ENCODE measurements around the gene NT5DC4.
A peak's percentile ranks its signal among the peaks of the same experiment; 100 is the strongest.

DNA sequence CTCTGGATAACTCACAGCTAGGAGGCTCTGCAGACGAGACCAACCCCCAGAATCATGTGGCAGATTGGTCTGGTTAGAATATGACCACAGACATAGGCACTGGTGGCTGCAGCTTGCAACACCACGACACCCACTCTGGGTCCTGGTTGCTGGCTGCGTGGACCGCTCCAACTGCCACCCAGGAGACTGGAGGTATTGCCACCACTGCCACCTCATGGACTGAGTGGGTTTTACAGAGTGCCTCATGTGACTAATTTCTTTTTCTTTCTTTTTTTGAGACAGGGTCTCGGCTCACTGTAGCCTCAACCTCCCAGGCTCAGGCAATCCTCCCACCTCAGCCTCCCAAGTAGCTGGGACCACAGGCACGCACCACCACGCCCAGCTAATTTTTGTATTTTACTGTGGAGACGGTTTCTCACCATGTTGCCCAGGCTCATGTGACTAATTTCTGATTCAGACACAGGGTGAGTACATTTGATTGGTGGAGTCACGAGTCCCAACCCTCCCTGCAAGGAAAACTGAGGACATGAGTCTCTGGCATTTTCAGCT lies 29.9 kb upstream of the NT5DC4 start:
- no peak for TF ChIP-seq EP300 (IDR thresholded peaks at IDR 0.05; ENCODE audit: borderline replicate concordance in 1 of 2, low read depth in 1 of 2, low read length in 1 of 2)
- TF ChIP-seq, protein P1, sequence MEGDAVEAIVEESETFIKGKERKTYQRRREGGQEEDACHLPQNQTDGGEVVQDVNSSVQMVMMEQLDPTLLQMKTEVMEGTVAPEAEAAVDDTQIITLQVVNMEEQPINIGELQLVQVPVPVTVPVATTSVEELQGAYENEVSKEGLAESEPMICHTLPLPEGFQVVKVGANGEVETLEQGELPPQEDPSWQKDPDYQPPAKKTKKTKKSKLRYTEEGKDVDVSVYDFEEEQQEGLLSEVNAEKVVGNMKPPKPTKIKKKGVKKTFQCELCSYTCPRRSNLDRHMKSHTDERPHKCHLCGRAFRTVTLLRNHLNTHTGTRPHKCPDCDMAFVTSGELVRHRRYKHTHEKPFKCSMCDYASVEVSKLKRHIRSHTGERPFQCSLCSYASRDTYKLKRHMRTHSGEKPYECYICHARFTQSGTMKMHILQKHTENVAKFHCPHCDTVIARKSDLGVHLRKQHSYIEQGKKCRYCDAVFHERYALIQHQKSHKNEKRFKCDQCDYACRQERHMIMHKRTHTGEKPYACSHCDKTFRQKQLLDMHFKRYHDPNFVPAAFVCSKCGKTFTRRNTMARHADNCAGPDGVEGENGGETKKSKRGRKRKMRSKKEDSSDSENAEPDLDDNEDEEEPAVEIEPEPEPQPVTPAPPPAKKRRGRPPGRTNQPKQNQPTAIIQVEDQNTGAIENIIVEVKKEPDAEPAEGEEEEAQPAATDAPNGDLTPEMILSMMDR (IDR thresholded peaks at IDR 0.05) = peak; percentile 67
- no peak for TF ChIP-seq NRF1 (IDR thresholded peaks at IDR 0.05; ENCODE audit: low read depth, low read length)
- TF ChIP-seq, protein P2, sequence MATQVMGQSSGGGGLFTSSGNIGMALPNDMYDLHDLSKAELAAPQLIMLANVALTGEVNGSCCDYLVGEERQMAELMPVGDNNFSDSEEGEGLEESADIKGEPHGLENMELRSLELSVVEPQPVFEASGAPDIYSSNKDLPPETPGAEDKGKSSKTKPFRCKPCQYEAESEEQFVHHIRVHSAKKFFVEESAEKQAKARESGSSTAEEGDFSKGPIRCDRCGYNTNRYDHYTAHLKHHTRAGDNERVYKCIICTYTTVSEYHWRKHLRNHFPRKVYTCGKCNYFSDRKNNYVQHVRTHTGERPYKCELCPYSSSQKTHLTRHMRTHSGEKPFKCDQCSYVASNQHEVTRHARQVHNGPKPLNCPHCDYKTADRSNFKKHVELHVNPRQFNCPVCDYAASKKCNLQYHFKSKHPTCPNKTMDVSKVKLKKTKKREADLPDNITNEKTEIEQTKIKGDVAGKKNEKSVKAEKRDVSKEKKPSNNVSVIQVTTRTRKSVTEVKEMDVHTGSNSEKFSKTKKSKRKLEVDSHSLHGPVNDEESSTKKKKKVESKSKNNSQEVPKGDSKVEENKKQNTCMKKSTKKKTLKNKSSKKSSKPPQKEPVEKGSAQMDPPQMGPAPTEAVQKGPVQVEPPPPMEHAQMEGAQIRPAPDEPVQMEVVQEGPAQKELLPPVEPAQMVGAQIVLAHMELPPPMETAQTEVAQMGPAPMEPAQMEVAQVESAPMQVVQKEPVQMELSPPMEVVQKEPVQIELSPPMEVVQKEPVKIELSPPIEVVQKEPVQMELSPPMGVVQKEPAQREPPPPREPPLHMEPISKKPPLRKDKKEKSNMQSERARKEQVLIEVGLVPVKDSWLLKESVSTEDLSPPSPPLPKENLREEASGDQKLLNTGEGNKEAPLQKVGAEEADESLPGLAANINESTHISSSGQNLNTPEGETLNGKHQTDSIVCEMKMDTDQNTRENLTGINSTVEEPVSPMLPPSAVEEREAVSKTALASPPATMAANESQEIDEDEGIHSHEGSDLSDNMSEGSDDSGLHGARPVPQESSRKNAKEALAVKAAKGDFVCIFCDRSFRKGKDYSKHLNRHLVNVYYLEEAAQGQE (IDR thresholded peaks at IDR 0.05; ENCODE audit: low read depth, low read length) = no peak
- TF ChIP-seq SIN3A (IDR thresholded peaks at IDR 0.05; ENCODE audit: borderline replicate concordance, low read depth, low read length) = no peak
- TF ChIP-seq POLR2AphosphoS5 (IDR thresholded peaks at IDR 0.05; ENCODE audit: low read depth, low read length) = no peak
- no peak for TF ChIP-seq EZH2phosphoT487 (IDR thresholded peaks at IDR 0.05; ENCODE audit: borderline replicate concordance, low read depth)
